Measurements from ENCODE around the gene IMPA2. TPM values are rescaled to one million over a fixed set of nuclear protein-coding genes. Genes with fewer than 3 reads are reported as not detected.

IMPA2 gene
- polyA plus RNA-seq, 12 donors: 11.9 to 35.7 (median 23.1) TPM; not detected in 1

DNA sequence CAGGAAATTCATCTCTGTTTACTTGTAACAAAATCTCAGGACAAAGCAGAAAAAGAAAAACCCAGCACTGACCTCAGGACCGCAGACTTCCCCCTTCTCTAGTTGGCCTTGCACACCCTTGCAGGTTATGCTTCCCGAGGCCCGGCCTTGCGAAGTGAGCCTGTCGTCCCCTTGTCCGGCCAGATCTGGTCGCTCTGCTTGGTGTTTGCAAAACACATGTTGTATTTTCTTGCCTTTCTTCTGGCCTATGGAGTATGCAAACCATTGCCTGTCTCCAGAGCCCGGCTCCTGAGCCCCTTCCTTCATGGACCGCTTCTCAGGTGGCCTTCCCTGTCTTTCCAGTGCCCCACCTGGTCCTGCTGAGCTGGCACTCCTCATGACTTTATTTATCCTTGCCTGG lies 4.8 kb downstream of the IMPA2 start:
- no peak for DNase-seq

GRCh38 chr18:11987527-11987926 lies 6.2 kb downstream of the IMPA2 start:
- no peak for DNase-seq

DNA sequence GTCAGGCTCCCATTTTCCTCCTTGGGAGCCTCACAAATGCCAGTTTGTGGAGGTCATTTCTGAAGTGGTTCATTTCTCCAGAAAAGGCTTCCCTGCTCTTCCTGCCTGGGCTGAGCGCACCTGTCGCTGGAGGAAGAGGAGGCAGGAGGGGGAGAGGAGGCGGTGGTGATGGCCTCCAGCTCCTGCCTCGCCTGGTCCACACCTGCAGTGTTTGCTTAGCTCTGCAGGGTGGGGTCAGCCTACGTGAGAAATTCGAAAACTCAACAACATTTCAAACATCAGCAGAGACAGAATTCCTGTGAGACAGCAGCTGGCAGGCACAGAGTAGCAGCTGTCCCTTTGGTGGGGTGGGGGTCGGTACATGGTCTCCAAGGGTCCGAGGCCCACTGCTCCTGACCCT lies 7.9 kb downstream of the IMPA2 start:
- no peak for DNase-seq

- DNase-seq: no peak
Measured at GRCh38 chr18:11989966-11990380, 8.7 kb downstream of the IMPA2 start.

DNA sequence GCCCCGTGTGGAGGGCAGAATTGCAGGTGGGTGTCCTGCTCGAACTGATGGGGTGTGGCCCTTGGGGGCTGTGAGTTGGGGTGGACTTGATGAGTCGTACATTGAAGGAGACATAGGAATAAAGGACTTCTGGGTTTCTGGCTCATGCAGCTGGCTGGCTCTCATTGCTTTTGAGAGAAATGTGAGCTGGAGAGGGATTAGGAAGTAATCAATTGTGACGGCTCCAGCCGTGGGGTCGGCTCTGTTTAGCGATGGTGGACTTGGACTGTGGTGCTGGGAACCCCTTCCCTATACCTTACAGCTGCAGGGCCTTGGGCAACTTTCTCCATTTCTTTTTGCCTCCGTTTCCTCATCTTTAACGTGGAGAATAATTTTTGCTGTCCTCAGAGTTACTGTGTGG lies 9.2 kb downstream of the IMPA2 start:
- no peak for DNase-seq

DNA sequence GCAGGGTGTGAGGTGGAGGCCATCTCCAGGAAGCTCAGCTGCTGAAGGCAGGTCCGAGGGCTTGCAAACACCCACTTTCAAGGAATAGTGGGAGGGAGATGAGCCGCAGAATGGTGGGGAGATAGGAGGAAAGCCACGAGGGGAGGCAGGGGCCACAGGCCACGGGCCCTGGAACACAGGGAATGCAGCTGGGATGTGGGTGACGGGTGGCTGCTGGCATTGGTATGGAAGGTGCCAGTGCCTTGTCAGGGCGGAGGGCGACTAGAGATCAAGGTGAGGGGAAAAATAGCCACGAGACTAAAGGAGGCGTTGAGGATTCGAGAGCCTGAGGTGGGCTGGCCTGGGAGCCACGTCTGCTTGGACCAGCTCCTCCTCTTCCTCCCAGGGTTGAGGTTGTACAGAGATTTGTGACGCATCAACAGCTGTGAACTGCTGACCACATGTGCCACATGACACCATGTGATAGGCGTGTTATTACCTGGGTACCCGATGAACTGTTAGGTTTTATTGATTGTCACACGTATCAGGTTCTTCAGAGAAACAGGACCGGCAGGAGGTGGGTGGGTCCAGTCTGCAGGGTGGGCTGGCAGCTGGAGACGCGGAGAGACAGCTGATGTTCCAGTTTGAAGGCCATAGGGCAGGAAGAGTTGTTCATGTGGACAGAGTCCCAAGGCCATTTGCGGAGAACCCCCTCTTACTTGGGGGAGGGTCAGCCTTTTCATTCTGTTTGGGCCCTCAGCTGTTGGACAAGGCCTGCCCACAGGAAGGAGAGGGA lies 9.9 kb downstream of the IMPA2 start:
- no peak for DNase-seq

GRCh38 chr18:11992096-11992790 lies 10.9 kb downstream of the IMPA2 start:
- no peak for DNase-seq

DNA sequence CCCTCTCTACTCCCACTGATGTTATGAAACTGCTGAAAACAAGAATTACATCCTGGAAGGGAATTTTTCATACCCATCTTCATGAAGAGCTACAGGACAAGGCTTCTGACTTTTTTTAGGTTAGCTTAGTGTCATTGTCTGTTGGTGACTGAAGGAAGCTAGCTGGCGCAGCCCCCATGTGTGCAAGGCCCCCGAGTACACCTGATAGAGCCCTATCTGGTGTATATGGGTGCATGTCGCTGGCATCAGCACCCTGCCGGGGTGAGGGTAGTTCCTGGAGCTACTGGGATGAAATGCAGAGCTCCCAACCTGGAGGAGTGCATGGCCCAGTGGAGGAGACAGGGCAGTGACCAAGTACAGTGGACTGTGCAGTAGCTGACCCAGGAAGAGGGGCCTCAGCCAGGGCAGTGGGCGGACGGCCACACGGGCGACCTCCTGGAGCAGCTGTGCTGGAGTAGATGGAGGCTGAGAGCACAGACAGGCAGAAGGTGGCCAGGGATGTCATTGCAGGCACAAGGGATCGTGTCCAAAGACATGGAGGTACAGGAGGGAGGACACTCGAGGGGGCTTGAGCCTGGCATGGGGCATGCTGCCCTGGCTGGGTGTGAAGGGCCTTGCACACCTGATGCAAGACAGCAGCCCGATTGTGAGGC lies 12.1 kb downstream of the IMPA2 start:
- no peak for DNase-seq

GRCh38 chr18:11994336-11994702 lies 13.0 kb downstream of the IMPA2 start:
- DNase-seq: no peak

DNA sequence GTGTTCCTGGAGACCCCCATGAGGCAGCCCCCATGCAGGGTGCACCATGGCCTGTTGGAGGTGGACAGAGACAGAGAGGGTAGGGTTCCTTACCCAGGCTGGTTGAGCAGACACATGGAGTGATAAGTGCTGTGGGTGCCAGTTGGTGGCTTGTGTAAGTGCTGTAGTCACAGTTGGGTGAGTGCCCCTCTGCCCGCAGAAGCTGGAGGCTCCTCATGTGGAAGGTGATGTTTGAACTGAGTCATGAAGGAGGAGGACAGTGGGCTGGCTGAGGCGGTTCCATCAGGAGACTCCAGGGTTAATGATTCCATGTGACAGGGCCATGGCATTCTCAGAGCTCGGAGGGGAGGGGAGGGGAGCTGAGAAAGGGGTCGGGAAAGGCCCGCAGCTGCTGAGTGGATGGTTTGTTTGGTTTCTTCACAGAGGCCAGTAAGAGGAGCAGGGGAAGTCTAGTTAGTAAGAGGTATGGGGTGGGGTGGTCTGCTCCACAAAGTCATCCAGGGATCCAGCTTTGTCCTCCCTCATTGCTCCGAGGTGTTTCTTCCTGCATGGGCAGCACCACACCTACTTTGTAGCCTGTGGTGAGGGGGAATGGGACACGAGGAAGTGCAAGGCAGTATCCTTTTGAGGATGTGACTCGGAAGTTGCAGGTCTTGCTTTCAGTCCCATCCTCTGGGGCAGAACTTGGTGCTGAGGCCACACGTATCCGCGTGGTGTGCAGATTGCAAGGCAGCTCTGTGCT lies 13.6 kb downstream of the IMPA2 start:
- DNase-seq: no peak

DNA sequence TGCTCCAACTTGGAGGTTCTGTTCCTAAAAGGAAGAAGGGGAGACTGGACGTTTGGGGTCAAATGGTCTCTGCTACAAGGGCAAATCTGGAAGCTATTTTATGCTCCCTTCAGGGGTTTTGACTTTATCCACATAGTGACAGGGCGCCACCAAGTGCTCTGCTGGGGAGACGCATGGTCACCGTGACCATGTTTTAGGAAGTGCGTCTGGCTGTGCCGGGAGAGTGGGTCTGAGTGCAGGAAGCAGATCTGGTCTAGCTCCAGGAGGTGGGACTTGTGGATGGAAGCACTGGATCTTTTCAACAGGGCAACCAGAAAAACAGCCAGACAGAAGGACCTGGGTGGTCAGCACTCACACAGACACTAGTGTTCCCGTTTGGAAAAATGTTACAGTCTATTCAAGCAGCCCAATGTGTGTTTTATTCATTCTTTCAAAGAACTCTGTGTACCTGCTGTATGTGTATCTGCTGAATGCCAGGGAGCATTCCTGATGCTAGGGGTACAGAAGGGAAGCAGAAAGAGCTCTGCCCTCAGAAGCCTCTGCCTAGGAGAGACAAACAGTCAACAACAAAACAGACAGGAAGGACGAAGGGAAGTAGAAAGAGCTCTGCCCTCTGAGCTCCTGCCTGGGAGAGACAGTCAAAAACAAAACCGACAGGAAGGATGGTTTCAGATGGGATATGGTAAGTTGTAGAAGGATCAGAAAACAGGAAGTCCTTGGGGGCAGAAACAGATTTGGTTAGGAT lies 14.3 kb downstream of the IMPA2 start:
- DNase-seq: peak; percentile 77

- no peak for DNase-seq
Measured at GRCh38 chr18:11996190-11996754, 15.0 kb downstream of the IMPA2 start.

DNA sequence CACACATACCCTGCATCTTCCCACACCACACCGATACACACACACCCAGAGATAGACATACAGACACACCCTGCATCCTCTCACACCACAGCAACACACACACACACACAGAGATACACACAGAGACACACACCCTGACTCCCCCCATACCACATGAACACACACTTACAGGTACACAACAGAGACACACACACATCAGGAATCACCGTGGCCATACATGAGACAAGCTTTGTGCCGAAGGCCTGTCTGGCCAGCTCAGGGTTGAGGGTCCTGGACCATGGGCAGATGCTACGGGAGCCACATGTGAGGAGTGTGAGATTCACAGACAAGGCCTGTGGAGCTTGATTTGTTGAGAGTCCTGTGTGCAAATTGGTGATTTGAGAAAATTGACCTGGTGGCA lies 15.6 kb downstream of the IMPA2 start:
- DNase-seq: no peak

DNA sequence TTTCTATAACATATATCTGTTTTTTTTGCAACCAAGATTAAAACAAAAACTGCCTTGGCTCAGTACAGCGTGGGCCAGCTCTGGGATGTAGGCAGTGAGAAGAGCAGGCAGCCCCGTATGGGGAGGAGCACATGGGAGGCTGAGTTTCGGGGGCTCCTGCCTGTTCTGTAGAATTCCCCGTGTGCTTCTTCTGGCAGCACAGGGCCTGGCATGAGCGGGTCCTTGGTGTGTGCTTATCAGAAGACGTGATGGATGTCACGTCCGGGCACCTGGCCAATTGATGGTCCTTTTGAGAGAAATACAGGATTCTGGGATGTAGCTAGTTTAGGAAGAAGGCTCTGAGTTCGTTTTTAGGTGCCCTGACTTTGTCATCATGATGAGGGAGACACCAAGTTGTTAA lies 16.2 kb downstream of the IMPA2 start:
- no peak for DNase-seq

GRCh38 chr18:11998193-11998592 lies 16.9 kb downstream of the IMPA2 start:
- DNase-seq: peak; percentile 44

DNA sequence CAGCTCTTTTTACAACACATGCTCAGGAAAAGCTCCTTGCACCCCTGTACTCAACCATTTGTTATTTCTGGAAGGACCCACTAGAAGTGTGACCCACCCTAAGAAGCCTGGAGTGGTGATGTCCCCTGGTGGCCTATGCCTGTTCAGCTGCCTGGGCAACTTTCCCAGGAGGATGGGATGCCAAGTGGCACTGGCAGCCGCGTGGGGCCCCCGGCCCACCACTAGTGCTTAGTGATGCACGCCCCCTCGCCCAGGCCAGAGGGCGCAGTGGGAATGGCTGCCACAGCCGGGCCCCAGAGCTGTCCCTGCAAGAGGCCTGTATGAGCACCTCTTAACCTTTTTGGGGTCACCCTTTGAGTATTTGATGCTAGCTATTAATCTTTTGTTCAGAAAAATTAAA lies 18.1 kb downstream of the IMPA2 start:
- DNase-seq: no peak

DNA sequence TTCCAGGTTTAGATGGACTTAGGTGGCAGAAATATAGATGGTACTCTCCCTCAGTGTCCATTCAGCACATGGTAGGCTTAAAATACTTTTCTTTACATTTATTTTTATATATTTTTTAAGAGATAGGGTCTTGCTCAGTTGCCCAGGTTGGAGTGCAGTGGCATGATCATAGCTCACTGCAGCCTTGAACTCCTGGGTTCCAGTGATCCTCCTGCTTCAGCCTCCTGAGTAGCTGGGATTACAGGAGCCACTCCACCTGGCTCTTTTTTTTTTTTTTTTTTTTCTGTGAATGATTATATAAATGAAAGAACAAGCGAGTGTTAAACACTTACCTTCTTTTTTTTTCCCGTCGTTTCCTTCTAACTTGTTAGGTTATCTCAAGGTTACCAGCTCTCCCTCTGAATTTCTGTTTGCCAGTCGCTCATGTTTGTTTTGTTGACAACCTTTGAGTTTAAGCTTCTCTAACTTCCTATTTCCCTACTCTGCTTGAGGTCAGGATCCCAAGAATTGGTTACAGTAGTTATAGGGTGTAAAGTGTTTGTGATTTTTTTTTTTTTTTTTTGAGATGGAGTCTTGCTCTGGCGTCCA lies 18.9 kb downstream of the IMPA2 start:
- no peak for DNase-seq

DNA sequence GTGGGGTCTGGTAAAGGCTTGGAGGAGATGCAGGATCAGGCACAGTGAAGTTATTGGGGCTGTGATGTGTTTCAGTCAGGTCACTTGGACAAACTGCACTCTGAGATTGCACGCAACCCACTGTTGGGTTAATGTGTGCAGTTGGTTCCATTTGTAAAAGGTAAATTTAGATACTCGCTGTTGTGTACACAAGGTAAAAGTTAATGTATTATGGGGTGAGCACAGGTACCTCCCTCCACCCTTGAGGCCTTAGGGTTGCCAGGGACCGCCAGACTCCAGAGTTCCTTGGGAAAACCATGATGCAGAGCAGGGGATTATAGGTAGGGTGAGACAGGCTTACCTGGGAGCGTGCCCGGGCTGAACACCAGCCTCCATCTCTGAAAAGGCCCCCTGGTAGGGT lies 20.1 kb downstream of the IMPA2 start:
- no peak for DNase-seq

DNA sequence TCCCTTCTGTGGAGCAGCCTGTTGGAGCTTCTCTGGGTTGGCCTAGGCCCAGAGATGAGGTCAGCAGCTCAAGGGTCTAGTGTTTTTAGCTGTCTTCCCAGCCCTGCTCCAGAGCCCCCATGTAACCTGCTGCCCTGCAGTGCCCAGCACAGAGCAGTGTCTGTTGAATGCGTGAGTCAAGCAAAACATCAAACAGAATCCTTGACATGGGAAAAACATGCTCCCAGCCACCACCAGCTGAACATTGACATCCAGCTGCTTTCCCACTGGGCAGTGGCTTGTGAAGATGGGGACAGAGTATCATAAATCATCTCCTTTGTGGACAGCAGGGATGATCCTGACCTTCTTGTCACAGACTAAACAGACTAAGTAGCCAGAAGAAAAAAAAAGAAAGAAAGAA lies 22.6 kb downstream of the IMPA2 start:
- DNase-seq: no peak

DNA sequence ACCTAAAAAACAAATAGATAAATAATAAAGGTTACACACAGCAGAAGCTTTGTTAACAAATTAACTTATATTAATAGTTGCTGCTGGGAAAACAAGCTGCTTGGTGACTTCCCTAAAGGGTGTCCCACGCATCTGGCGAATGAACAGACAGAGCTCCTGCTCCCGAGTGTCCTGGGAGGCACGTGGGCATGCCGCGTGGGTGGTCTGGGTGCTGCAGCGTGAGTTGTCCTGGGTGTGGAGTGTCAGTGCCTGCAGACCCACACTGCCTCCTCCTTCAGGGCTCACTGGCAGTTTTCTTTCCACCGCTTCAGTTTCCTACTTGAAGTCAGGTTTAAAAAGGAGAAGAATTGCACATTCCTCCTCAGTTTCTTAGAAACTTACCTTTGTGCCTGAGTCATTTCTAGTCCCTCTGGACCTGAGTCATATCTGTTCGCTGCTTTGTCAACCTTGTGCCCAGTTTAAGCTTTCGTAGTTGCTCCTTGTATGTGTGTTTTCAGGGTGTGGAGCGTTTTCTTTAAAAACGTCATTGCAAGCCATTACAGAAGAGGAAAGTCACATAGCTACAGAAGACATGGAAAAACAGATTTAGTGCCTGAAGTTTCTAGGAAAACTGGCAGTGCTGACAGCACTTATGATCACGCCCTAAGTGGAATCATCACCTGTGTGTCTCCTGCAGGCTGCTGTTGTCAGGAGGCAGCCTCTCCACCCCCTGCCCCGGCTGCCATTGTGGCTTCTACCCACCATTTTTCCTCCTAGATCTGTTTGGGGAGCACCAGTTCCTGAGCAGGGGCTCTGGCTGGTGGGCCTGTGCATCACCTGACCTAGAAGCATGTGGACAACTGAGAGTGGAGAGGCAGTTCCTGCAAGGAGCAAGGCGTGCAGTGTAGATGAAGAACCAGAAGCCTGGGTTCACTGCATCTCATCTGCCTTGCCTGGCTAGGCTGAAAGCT lies 24.5 kb downstream of the IMPA2 start:
- no peak for DNase-seq

Data from muscle of arm (tissue), 12 donors.